Upper lobe of right lung (tissue), 1 donor: Measurements from ENCODE around the gene CDK15. TPM values are rescaled to one million over a fixed set of nuclear protein-coding genes. Genes with fewer than 3 reads are reported as not detected.

Experiments used
- ATAC-seq: fragments of 200-7000 bp; cut with Tn5 transposase; one replicate; pipeline ENCODE4 v1.9.1; 2020; ENCODE audit warnings: mild to moderate bottlenecking, moderate library complexity
- DNase-seq: peaks from one replicate; pipeline ENCODE4 v3.0.0-alpha.2; 2020
- H3K27ac ChIP-seq: fragments of 200-600 bp; one replicate; pipeline ENCODE4 v1.8.0; 2022
- H3K27me3 ChIP-seq: fragments of 200-600 bp; one replicate; pipeline ENCODE4 v1.8.0; 2022; ENCODE audit warnings: mild to moderate bottlenecking
- H3K36me3 ChIP-seq: fragments of 200-600 bp; one replicate; pipeline ENCODE4 v1.8.0; 2022
- H3K4me1 ChIP-seq: fragments of 200-600 bp; one replicate; pipeline ENCODE4 v1.8.0; 2022
- H3K4me3 ChIP-seq: fragments of 200-600 bp; one replicate; pipeline ENCODE4 v1.8.0; 2022; ENCODE audit warnings: mild to moderate bottlenecking
- H3K9me3 ChIP-seq: fragments of 200-600 bp; one replicate; pipeline ENCODE4 v1.8.0; 2022
- CTCF ChIP-seq: fragments of 200-600 bp; IDR thresholded peaks from one replicate; pipeline ENCODE4 v1.8.0; 2022; ENCODE audit warnings: antibody characterized with exemption
- intact Hi-C: fragments of 100-400 bp; cut with DNase I; formaldehyde crosslinking; loops from one replicate; pipeline ENCODE4 v1.11.0; 2022
- total RNA-seq: library from RNA; stranded (reverse); fragmentation: NEBNext Ultra II Directional; extraction: Animal tissue kit (Norgen Biotek cat#: 25700); gene quantifications from one replicate; pipeline ENCODE4 v1.2.1, GENCODE V29; 2021
- donor health status: DM: no; HTN: yes; CAD: no; lungs with severe emphysema.

Gene CDK15
- total RNA-seq, 1 donor from 2014 or later, result 6.0 TPM

- peaks cover 7% of the 10 kb centered on the region for H3K4me1 ChIP-seq
- H3K4me3 ChIP-seq, result no peak overlapping the region
- no peak overlapping the region for H3K27ac ChIP-seq
- no peak for DNase-seq
- intact Hi-C loops, result no loop called here
- no peak for TF ChIP-seq CTCF
- no peaks in the 10 kb centered on the region for H3K9me3 ChIP-seq
- ATAC-seq, result no peak
- H3K36me3 ChIP-seq, result no peaks in the 10 kb centered on the region
- H3K27me3 ChIP-seq, result no peaks in the 10 kb centered on the region
Measured at GRCh38 chr2:201784563-201784962, 21.8 kb upstream of the CDK15 start.

GRCh38 chr2:201785135-201785534, 21.2 kb upstream of the CDK15 start:
- intact Hi-C loops, result no loop called here
- ATAC-seq, result no peak
- no peak for DNase-seq
- TF ChIP-seq CTCF, result no peak
- H3K9me3 ChIP-seq, result no peaks in the 10 kb centered on the region
- peaks cover under 1% of the 10 kb centered on the region for H3K4me1 ChIP-seq
- H3K27ac ChIP-seq, result no peak overlapping the region
- no peaks in the 10 kb centered on the region for H3K27me3 ChIP-seq
- H3K4me3 ChIP-seq, result no peak overlapping the region
- no peaks in the 10 kb centered on the region for H3K36me3 ChIP-seq

GRCh38 chr2:201786471-201786870, 19.9 kb upstream of the CDK15 start:
- no peaks in the 10 kb centered on the region for H3K4me1 ChIP-seq
- TF ChIP-seq CTCF, result no peak
- H3K9me3 ChIP-seq, result no peaks in the 10 kb centered on the region
- no peak overlapping the region for H3K27ac ChIP-seq
- no peaks in the 10 kb centered on the region for H3K36me3 ChIP-seq
- H3K27me3 ChIP-seq, result no peaks in the 10 kb centered on the region
- intact Hi-C loops, result no loop called here
- ATAC-seq (peak; percentile 30), DNase-seq (no peak)
- H3K4me3 ChIP-seq, result no peak overlapping the region

GRCh38 chr2:201788371-201788770, 18.0 kb upstream of the CDK15 start:
- Histone ChIP-seq H3K4me1 (no peaks in the 10 kb centered on the region), H3K27me3 (no peaks in the 10 kb centered on the region), H3K27ac (no peak overlapping the region), H3K9me3 (no peaks in the 10 kb centered on the region), H3K4me3 (no peak overlapping the region), H3K36me3 (no peaks in the 10 kb centered on the region)
- ATAC-seq, result no peak
- DNase-seq, result no peak
- TF ChIP-seq CTCF, result no peak
- intact Hi-C loops, result no loop called here

- intact Hi-C loops, result no loop called here
- TF ChIP-seq CTCF, result no peak
- no peak for ATAC-seq
Measured at GRCh38 chr2:201789395-201789794, 16.9 kb upstream of the CDK15 start.

GRCh38 chr2:201790291-201790690, 16.0 kb upstream of the CDK15 start:
- no peaks in the 10 kb centered on the region for H3K9me3 ChIP-seq
- intact Hi-C loops, result no loop called here
- no peaks in the 10 kb centered on the region for H3K27me3 ChIP-seq
- no peaks in the 10 kb centered on the region for H3K36me3 ChIP-seq
- H3K4me1 ChIP-seq, result no peaks in the 10 kb centered on the region
- ATAC-seq (no peak), DNase-seq (no peak)
- no peak for TF ChIP-seq CTCF
- H3K4me3 ChIP-seq, result no peak overlapping the region
- H3K27ac ChIP-seq, result no peak overlapping the region

More at GRCh38 chr2:201789395-201789794, 16.9 kb upstream of the CDK15 start:
- DNase-seq, result no peak
- H3K27me3 ChIP-seq, result no peaks in the 10 kb centered on the region
- H3K4me3 ChIP-seq, result no peak overlapping the region
- H3K4me1 ChIP-seq, result no peaks in the 10 kb centered on the region
- no peaks in the 10 kb centered on the region for H3K9me3 ChIP-seq
- no peak overlapping the region for H3K27ac ChIP-seq
- H3K36me3 ChIP-seq, result no peaks in the 10 kb centered on the region
